ENCODE results near the gene RPRD1B. TPM values are rescaled to one million over a fixed set of nuclear protein-coding genes. Genes with fewer than 3 reads are reported as not detected.

RPRD1B gene
- polyA plus RNA-seq, 6 donors from 2014 or later: 2.8 to 4.4 (median 4.2) TPM; not detected in 1

DNA sequence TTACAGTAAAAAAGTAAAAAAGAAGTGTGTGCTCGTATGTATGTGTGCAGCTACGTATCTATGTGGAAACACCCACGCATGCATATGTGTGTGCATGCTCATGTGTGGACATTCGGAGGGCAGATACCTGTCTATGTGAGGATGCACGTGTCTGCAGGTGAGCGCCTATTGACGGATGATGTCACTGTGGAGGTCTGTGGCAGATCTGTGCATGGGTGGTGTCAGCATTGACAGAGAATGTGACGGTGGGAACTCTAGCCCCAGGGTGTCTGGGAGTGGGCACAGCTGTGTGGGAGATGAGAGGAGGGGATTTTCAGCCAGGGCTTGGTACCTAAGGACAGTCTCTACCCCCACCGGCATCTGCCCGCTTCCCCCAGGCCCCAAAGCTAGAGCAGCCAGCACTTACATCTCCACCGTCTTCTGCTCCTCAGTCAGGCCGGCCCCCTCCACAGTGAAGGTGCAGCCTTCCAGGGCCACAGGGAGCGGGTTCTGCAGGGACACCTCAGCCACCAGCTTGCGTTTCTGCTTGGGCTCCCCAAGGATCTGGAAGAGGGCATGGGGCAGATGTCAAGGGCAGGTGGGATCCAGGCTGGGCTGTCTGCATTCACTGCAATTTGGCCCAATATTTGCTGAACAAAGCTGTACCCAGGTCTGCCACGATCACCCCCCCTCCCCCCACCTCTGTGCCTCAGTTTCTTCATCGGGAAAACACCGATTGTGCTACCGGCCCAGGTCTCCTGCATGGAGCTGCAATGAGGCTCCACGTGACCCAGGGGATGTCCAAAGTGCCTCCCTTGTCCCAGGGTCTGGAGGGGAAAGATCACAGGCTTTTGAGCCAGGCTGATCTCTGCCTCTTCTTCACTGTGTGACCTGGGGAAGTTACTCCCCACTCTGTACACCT, 97.4 kb downstream of the RPRD1B start:
- DNase-seq (no peak), ATAC-seq (ENCODE audit: low read depth in 2 of 2) (no peak)
- H3K9me3 Mint-ChIP-seq: no peaks in the 10 kb centered on the region
- H3K36me3 Mint-ChIP-seq: no peaks in the 10 kb centered on the region
- H3K4me1 Mint-ChIP-seq: no peaks in the 10 kb centered on the region
- no peak overlapping the region for H3K4me3 Mint-ChIP-seq
- peaks cover 0 to 7% (median 5%) of the 10 kb centered on the region in 3 donors for H3K27me3 Mint-ChIP-seq
- H3K27ac Mint-ChIP-seq: no peak overlapping the region

DNA sequence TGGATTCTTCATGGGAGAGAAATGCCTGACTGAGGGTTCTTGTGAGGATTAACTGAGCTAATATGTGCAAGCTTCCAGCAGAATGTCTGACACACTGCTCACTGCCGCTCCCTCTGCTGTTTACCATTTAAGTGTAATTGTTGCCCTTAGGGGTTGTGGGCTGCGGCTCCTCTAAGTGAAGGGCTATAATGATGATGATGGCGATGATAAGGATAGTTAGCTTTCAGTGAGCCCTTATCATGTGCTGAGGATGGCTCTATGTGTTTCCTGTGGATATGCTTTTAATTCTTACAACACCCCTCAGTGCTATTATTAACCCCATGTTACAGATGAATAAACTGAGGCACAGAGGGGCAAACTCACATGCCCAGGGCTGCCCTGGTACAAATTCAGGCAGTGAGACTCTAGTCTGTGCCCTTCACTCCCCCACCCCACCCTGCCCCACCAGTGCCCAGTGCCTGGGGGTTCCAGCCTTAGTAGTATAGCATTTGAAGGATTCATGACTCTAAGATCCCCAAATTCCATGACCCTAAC, 98.1 kb downstream of the RPRD1B start:
- H3K27me3 Mint-ChIP-seq: peaks cover 0 to 7% (median 5%) of the 10 kb centered on the region in 3 donors

DNA sequence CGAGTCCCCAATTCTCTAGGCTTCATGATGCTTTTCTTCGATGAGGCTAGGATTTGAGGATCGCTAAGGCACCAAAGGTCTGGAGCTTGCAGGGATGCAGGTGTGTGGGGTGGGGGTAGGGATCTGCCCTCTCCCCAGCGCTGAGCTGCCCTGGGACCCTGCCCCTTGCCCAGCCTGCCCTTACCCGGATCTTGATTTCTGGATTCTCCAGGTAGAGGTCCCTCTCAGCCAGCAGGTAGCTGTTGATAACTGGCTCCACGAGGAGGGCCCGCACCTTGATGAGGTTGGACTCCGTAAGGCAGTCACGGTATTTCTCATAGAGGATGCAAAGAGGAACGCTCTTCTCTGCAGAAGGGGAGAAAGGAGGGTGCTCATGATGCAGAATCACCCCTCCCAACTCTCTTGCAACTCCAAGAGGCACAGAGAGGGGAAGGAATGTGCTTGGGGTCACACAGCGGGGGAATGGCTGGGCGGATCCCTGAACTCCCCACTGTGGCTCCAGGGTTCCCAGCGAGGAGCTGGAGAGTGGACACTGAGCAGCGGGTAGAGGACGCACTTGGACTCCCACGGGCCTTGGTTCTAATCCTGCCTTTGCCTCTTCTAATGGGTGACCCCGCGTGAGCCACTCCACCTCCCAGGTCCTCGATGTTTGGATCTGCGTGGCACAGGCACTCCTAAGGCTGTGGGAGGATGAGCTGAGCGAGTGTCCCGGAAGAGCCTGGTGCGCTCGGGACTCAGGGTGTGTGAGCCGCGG, 98.8 kb downstream of the RPRD1B start:
- Mint-ChIP-seq H3K4me1 (no peaks in the 10 kb centered on the region), H3K36me3 (no peaks in the 10 kb centered on the region), H3K4me3 (peak overlapping the region in 1 of 8 donors; percentile 42), H3K9me3 (no peaks in the 10 kb centered on the region), H3K27ac (no peak overlapping the region), H3K27me3 (peaks cover 0 to 7% (median 5%) of the 10 kb centered on the region in 3 donors)
- ATAC-seq (ENCODE audit: low read depth in 2 of 2): no peak
- DNase-seq: no peak

More for the DNA sequence above, 98.1 kb downstream of the RPRD1B start:
- DNase-seq (no peak), ATAC-seq (ENCODE audit: low read depth in 2 of 2) (no peak)
- Mint-ChIP-seq H3K36me3 (no peaks in the 10 kb centered on the region), H3K4me3 (no peak overlapping the region), H3K27ac (no peak overlapping the region), H3K9me3 (no peaks in the 10 kb centered on the region), H3K4me1 (no peaks in the 10 kb centered on the region)

DNA sequence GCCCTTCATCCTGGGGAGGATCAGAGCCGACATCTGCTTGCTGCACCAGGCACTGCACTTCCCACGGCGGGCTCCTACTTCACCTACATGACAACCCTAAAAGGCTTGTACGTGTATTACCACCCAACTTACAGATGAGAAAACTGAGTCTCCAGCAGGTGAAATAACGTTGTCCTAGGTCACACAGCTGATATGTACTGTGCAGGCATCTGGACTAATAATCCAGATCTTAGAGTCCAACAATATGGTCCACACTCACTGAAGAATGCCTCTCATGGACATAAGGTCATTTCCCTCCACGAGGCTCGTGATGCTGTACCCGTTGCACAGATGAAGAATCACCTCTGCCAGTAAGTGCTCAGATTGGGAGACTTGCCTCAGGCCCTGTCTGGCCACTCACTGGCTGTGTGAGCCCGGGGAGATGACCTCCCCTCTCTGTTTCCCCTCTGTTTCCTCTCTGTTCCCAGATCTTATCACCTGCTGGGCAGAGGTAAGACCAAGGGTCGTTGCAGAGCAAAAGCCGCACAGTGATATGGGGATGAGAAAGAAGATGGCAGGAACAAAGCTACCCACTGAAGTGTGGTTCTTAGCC, 99.5 kb downstream of the RPRD1B start:
- DNase-seq (no peak), ATAC-seq (ENCODE audit: low read depth in 2 of 2) (no peak)
- Mint-ChIP-seq H3K4me1 (no peaks in the 10 kb centered on the region), H3K27me3 (peaks cover 0 to 7% (median 5%) of the 10 kb centered on the region in 3 donors), H3K4me3 (no peak overlapping the region), H3K9me3 (no peaks in the 10 kb centered on the region), H3K27ac (no peak overlapping the region), H3K36me3 (no peaks in the 10 kb centered on the region)

DNA sequence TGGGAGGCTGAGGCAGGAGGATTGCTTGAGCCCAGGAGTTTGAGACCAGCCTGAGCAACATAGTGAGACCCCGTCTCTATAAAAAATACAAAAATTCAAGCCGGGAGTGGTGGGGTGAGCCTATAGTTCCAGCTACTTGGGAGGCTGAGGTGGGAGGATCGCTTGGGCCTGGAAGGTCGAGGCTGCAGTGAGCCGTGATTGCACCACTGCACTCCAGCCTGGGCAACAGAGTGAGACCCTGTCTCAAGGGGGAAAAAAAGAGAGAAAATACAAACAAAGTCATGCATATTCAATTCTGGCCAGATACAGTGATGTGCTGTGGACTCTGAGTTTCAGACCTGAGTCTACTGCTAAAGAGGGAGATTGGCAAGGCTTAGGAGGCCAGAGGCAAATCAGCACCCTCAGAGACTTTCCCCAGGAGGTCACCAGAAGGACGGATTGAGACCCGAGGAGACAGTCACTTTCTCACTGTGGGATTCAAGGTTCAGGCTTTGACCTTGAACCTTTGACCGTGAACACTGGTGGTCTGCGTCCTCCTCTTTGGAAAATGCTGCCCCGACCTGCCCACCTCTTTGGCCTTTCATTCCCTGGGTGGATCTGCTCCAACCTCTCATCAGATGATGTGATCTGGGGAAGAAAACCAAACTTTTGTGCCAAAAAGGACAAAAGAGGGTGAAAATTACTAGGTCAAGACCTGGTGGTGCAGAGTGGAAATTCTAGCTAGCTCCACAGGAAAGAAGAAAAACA, 100.3 kb downstream of the RPRD1B start:
- Mint-ChIP-seq H3K27ac (peak overlapping the region in 2 of 6 donors; percentile 1 to 33), H3K9me3 (no peaks in the 10 kb centered on the region), H3K36me3 (no peaks in the 10 kb centered on the region), H3K4me1 (no peaks in the 10 kb centered on the region), H3K27me3 (peaks cover 0 to 10% (median 7%) of the 10 kb centered on the region in 3 donors), H3K4me3 (no peak overlapping the region)
- no peak for ATAC-seq (ENCODE audit: low read depth in 2 of 2)
- no peak for DNase-seq

DNA sequence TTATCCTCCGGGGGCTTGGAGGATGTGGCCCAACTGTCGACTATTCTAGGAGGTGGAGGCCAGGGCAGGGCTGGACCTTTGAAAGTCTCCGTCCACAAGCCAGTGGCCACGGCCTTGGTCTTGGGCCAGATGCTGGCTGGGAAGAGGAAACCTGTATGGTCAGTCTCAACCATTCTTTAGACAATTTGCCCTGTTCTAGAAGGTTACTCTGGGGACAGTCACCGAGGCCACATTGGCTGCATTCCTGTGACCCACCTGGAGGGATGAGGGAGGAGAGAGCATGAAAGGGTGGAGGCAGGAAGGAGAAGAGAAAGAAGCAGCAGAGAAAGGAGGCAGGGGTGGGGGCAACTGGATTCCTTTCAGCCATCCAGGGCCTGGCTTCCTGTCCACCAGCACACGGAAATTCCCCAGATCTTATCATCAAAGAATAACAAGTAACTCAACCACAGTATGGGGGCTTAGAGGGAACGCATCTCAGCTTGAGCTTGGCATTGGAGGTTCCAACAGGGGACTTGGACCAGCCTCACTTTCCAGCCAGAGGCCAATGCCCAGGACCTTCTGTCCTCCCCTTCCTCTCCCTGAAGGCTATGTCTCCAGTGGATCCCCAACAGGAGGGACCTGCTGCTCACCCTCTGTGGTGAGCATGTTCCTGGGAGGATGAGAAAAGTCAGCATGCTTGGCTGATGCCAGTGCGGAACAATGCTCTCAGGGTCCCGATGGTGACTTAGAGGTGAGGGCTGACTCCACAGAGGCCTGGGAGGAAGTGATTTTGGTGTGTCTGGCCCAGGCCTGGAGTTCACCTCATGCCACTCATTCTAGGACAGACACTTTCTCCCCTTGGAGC, 101.1 kb downstream of the RPRD1B start:
- no peak for DNase-seq
- H3K4me3 Mint-ChIP-seq: no peak overlapping the region
- H3K27ac Mint-ChIP-seq: peak overlapping the region in 1 of 6 donors; percentile 69
- no peak for ATAC-seq (ENCODE audit: low read depth in 2 of 2)
- H3K36me3 Mint-ChIP-seq: no peaks in the 10 kb centered on the region
- H3K9me3 Mint-ChIP-seq: no peaks in the 10 kb centered on the region
- peaks cover 0 to 11% (median 7%) of the 10 kb centered on the region in 3 donors for H3K27me3 Mint-ChIP-seq
- no peaks in the 10 kb centered on the region for H3K4me1 Mint-ChIP-seq

DNA sequence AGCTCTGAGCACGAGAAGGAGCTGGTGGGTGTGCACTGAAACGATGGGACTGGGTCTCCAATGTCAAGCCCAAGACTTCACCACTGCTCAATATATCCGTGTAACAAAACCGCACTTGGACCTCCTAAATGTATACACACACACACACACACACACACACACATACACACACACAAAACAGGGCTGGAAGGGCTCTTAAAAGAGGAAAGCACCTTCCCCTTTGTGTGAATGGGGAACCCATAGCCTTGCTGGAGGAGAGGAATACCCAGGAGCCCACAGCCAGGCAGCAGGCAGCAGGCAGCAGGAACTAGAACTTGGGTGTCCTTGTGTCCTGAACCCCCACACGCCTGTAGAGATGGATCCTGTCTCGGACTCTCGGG, 101.7 kb downstream of the RPRD1B start:
- no peak for DNase-seq
- peaks cover 0 to 11% (median 7%) of the 10 kb centered on the region in 3 donors for H3K27me3 Mint-ChIP-seq
- no peak overlapping the region for H3K27ac Mint-ChIP-seq
- no peaks in the 10 kb centered on the region for H3K4me1 Mint-ChIP-seq
- H3K4me3 Mint-ChIP-seq: no peak overlapping the region
- ATAC-seq (ENCODE audit: low read depth in 2 of 2): no peak
- H3K36me3 Mint-ChIP-seq: no peaks in the 10 kb centered on the region
- no peaks in the 10 kb centered on the region for H3K9me3 Mint-ChIP-seq

DNA sequence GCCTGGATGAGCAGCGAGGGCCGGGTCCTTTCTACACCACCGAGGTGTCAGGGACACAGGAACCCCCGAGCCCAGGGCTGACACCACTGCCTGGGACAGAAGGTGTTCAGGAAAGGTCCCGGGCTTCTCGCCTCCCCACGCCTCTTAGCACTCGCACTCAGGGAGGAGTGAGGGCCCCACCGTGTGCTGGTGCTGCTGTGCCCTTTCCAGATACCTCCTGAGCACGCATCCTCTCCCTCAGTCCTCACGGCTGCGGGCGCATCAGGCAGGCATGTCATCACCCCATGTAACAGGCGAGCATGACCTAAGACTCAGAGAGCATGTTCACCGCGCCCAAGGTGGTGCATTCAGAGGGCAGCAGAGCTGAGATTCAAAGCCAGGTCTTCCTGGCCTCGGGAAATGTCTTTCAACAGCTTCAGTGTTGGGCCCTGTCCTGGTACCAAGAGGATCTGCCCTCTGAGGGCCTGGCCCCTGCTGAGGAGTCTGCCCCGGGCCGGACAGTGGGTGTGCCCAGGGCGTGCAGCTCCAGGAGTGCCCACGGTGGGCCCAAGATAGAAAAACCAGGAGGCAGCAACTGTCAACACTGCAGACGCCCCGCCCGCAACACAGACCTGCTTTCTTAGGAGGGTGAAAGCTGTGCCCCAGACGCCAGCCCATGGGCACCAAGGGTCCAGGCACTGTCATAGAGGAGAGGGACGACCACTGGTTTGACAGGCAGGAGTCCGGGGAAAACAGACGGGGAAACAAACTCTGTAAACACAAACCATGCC, 102.3 kb downstream of the RPRD1B start:
- H3K27ac Mint-ChIP-seq: no peak overlapping the region
- H3K9me3 Mint-ChIP-seq: no peaks in the 10 kb centered on the region
- ATAC-seq (ENCODE audit: low read depth in 2 of 2): no peak
- H3K4me1 Mint-ChIP-seq: no peaks in the 10 kb centered on the region
- H3K36me3 Mint-ChIP-seq: no peaks in the 10 kb centered on the region
- H3K4me3 Mint-ChIP-seq: no peak overlapping the region
- peaks cover 0 to 6% (median 4%) of the 10 kb centered on the region in 3 donors for H3K27me3 Mint-ChIP-seq
- no peak for DNase-seq

DNA sequence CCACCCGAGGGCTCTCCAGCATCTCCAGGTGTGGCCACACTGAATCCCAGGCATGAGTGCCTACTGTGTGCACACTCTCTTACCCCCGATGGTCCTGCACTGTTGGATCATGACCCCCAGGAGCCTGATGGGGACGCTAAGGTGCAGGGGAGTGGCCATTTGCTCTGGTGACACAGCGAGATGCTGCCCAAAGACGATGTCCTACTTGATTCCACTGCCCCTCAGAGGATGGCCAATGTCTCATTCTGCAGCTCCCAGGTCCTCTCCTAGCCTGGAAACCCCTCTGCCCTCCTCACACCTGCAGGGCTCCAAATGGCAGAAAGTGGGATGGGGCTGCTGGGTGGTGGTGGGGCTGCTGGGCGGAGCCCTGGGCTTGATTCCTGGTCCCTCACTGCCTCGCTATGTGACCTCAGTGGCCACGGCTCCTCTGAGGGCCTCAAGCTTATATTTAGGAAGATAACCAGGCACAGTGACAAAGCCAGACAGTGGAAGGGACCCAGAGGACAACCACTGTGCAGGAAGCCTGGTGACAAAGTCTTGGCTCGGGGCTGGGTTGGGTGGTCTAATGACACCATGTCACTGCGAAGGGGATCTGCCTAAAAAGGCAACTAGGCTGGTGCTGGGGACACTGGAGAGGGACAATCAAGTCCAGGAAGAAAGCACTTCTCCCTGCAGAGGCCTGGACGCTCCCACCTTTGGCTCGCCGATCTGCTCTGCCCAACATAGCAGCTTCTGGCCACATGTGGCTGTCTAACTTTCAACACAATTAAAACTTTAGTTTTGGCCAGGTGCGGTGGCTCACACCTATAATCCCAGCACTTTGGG, 103.1 kb downstream of the RPRD1B start:
- Mint-ChIP-seq H3K36me3 (no peaks in the 10 kb centered on the region), H3K4me3 (peak overlapping the region in 1 of 8 donors; percentile 54), H3K9me3 (no peaks in the 10 kb centered on the region), H3K27ac (no peak overlapping the region), H3K27me3 (peaks cover 0 to 7% (median 3%) of the 10 kb centered on the region in 3 donors), H3K4me1 (no peaks in the 10 kb centered on the region)
- ATAC-seq (ENCODE audit: low read depth in 2 of 2): no peak
- DNase-seq: no peak

DNA sequence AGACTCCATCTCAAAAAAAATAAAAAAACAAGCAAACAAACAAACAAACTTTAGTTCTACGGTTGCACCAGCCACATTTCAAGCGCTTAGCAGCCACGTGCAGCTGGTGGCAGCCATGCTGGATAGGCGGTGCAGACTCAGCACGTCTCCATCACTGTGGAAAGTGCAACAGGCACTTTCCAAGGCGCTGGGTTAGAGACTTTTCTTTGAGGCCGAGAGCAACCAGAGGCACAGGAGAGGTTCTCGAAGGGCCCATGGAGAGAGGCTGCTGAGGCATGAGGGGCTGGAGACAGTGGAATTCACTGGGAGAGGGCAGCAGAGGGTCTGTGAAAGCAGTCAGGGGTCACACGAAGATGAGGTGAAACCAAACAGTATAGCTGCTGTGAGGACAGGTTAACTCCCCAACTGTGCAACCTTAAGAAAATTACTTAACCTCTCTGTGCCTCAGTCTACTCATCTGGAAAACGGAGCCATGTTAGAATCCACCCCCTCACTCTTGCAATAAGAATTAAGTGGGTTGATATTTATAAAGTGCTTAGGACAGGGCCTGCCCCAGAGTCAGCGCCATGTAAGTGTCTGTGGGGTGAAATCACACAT, 104.0 kb downstream of the RPRD1B start:
- Mint-ChIP-seq H3K27ac (no peak overlapping the region), H3K27me3 (peaks cover 0 to 10% (median 3%) of the 10 kb centered on the region in 3 donors), H3K36me3 (no peaks in the 10 kb centered on the region), H3K4me3 (no peak overlapping the region), H3K4me1 (no peaks in the 10 kb centered on the region), H3K9me3 (no peaks in the 10 kb centered on the region)
- DNase-seq (no peak), ATAC-seq (ENCODE audit: low read depth in 2 of 2) (no peak)
